KMS-11 (cell line): ENCODE results near the gene NRG2.

ENCODE experiments used
- H2AFZ ChIP-seq: fragments of 200-600 bp; sonication (generic); 2 replicates; pipeline ENCODE4 v1.6.1; 2016; ENCODE audit warnings: antibody characterized with exemption, mixed run types, low read depth
- H3K27ac ChIP-seq: fragments of 200-600 bp; sonication (generic); 2 replicates; pipeline ENCODE4 v1.6.1; 2016; ENCODE audit warnings: mild to moderate bottlenecking, mixed run types
- H3K27me3 ChIP-seq: fragments of 200-600 bp; sonication (generic); 2 replicates; pipeline ENCODE4 v1.6.1; 2017; ENCODE audit warnings: mild to moderate bottlenecking, low read depth, mixed run types, moderate library complexity; ENCODE audit not compliant: insufficient read depth
- H3K36me3 ChIP-seq: fragments of 200-600 bp; sonication (generic); 2 replicates; pipeline ENCODE4 v1.6.1; 2017; ENCODE audit warnings: mild to moderate bottlenecking, mixed run types; ENCODE audit not compliant: insufficient read depth
- H3K4me1 ChIP-seq: fragments of 200-600 bp; sonication (generic); 2 replicates; pipeline ENCODE4 v1.6.1; 2016; ENCODE audit warnings: mild to moderate bottlenecking, low read depth, mixed run types; ENCODE audit not compliant: poor library complexity, severe bottlenecking
- H3K4me2 ChIP-seq: fragments of 200-600 bp; sonication (generic); 2 replicates; pipeline ENCODE4 v1.7.0; 2016; ENCODE audit warnings: mild to moderate bottlenecking, mixed run types
- H3K4me3 ChIP-seq: fragments of 200-600 bp; sonication (generic); IDR thresholded peaks from 2 replicates; pipeline ENCODE4 v1.6.1; 2017; ENCODE audit warnings: low read depth, low read length, mixed read lengths; ENCODE audit not compliant: insufficient read depth
- H3K79me2 ChIP-seq: fragments of 200-600 bp; sonication (generic); 2 replicates; pipeline ENCODE4 v1.6.1; 2016; ENCODE audit warnings: low read depth, mixed run types; ENCODE audit not compliant: insufficient read depth
- H3K9ac ChIP-seq: fragments of 200-600 bp; sonication (generic); 2 replicates; pipeline ENCODE4 v1.6.1; 2016; ENCODE audit warnings: mild to moderate bottlenecking, mixed run types
- H4K20me1 ChIP-seq: fragments of 200-600 bp; sonication (generic); 2 replicates; pipeline ENCODE4 v1.6.1; 2016; ENCODE audit warnings: mild to moderate bottlenecking, mixed run types; ENCODE audit not compliant: insufficient read depth
- CTCF ChIP-seq: fragments of 200-600 bp; sonication (generic); conservative IDR thresholded peaks from 2 replicates; pipeline ENCODE4 v1.6.1; 2017; ENCODE audit warnings: low read depth, mild to moderate bottlenecking, antibody characterized with exemption, low read length, moderate library complexity, mixed read lengths

NRG2 gene

GRCh38 chr5:139882961-139883539 lies 160.0 kb downstream of the NRG2 start:
- H3K27ac ChIP-seq: no peak overlapping the region

GRCh38 chr5:139882316-139882715 lies 160.8 kb downstream of the NRG2 start:
- no peaks in the 10 kb centered on the region for H3K36me3 ChIP-seq
- TF ChIP-seq CTCF: no peak

More at GRCh38 chr5:139882961-139883539, 160.0 kb downstream of the NRG2 start:
- TF ChIP-seq CTCF: no peak
- Histone ChIP-seq H3K27me3 (no peaks in the 10 kb centered on the region), H4K20me1 (no peaks in the 10 kb centered on the region), H3K4me1 (no peaks in the 10 kb centered on the region), H3K79me2 (no peaks in the 10 kb centered on the region), H3K4me3 (no peak overlapping the region), H3K4me2 (no peak overlapping the region), H3K9ac (no peak overlapping the region), H3K36me3 (no peaks in the 10 kb centered on the region), H2AFZ (no peak overlapping the region)

GRCh38 chr5:139881143-139881733 lies 161.9 kb downstream of the NRG2 start:
- H3K36me3 ChIP-seq: no peaks in the 10 kb centered on the region
- no peak overlapping the region for H3K4me3 ChIP-seq
- no peaks in the 10 kb centered on the region for H3K79me2 ChIP-seq
- H3K4me2 ChIP-seq: no peak overlapping the region
- H3K27me3 ChIP-seq: no peaks in the 10 kb centered on the region
- H2AFZ ChIP-seq: no peak overlapping the region
- H3K9ac ChIP-seq: no peak overlapping the region
- no peaks in the 10 kb centered on the region for H3K4me1 ChIP-seq
- no peaks in the 10 kb centered on the region for H4K20me1 ChIP-seq
- no peak for TF ChIP-seq CTCF
- no peak overlapping the region for H3K27ac ChIP-seq

More at GRCh38 chr5:139882316-139882715, 160.8 kb downstream of the NRG2 start:
- H3K27ac ChIP-seq: no peak overlapping the region
- no peak overlapping the region for H3K9ac ChIP-seq
- H3K4me2 ChIP-seq: no peak overlapping the region
- no peak overlapping the region for H3K4me3 ChIP-seq
- H3K4me1 ChIP-seq: no peaks in the 10 kb centered on the region
- H2AFZ ChIP-seq: no peak overlapping the region
- no peaks in the 10 kb centered on the region for H3K27me3 ChIP-seq
- H4K20me1 ChIP-seq: no peaks in the 10 kb centered on the region
- no peaks in the 10 kb centered on the region for H3K79me2 ChIP-seq

GRCh38 chr5:139880416-139881142 lies 162.5 kb downstream of the NRG2 start:
- Histone ChIP-seq H3K36me3 (no peaks in the 10 kb centered on the region), H3K79me2 (no peaks in the 10 kb centered on the region), H3K9ac (no peak overlapping the region), H3K4me1 (no peaks in the 10 kb centered on the region), H3K4me2 (no peak overlapping the region), H3K4me3 (no peak overlapping the region), H3K27me3 (no peaks in the 10 kb centered on the region), H2AFZ (no peak overlapping the region), H3K27ac (no peak overlapping the region), H4K20me1 (no peaks in the 10 kb centered on the region)
- no peak for TF ChIP-seq CTCF
